MM.1S (cell line): Measurements from ENCODE around the gene CDX1.

Experiments used
- EZH2 ChIP-seq: fragments of 300-600 bp; sonication (generic); optimal IDR thresholded peaks from 2 replicates; pipeline ENCODE3; 2017; ENCODE audit warnings: low read depth, mild to moderate bottlenecking, antibody characterized with exemption, low read length, mixed read lengths
- TF ChIP-seq, protein P1 (sequence below): fragments of 300-600 bp; sonication (generic); IDR thresholded peaks from 2 replicates; pipeline ENCODE4 v1.5.1; 2016; ENCODE audit warnings: antibody characterized with exemption, low read length, mixed read lengths

DNA sequence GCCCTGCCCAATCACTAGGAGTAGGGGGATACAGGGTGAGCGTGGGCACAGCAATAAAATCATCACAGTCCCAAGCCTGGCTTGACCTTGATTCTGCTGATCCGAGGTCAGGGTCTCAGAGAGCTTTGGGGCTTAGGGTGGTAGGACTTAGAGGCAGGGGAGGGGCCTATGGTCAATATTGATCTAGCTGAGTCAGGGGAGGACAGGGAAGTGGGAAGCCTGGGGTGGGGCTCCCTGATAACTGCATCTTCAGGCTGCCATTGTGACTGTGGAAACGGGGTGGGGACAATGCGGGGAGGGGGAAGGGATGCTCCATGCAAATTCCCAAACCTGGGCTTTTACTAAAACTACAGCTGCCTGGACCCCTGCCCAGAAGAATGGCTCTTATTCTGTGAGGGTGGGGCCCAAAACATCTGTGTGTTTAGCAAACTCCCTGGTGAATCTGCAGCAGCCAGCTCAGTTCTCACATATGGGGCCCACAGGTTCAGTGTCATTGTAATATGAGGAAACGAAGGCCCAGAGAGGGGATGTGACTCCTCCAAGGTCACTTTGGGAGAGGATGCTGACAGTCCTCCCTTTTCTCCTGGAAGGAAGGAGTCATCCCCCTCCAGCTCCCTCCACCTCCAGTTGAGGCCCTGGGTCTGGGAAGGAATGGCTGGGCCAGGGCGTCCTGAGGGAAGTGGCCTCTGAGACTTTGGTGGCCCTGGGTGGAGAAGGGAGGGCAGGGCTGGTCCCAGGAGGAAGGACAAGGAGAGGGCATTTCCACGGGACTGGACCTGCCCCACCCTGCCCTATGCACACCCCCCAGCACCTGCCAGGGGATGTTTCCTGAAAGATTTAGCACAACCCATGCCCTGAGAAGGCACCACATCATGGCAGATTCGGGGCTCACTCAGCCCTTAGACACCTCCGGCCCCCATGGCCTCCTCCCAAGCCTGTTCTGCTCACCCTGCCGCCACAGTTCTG lies 49.7 kb downstream of the CDX1 start:
- no peak for TF ChIP-seq EZH2
- TF ChIP-seq, protein P1, sequence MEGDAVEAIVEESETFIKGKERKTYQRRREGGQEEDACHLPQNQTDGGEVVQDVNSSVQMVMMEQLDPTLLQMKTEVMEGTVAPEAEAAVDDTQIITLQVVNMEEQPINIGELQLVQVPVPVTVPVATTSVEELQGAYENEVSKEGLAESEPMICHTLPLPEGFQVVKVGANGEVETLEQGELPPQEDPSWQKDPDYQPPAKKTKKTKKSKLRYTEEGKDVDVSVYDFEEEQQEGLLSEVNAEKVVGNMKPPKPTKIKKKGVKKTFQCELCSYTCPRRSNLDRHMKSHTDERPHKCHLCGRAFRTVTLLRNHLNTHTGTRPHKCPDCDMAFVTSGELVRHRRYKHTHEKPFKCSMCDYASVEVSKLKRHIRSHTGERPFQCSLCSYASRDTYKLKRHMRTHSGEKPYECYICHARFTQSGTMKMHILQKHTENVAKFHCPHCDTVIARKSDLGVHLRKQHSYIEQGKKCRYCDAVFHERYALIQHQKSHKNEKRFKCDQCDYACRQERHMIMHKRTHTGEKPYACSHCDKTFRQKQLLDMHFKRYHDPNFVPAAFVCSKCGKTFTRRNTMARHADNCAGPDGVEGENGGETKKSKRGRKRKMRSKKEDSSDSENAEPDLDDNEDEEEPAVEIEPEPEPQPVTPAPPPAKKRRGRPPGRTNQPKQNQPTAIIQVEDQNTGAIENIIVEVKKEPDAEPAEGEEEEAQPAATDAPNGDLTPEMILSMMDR, result no peak
